ENCODE data around the gene FAM174C. TPM values are rescaled to one million over a fixed set of nuclear protein-coding genes. Genes with fewer than 3 reads are reported as not detected.

The FAM174C gene
- total and polyA plus RNA-seq, 10 of the 15 experiments (the other 5 are each of a cell fraction or from before 2014, with no cell fraction given): 0.89 to 94.6 (median 43.6) TPM

- WGBS (ENCODE audit: insufficient coverage, insufficient replicate concordance, low lambda C conversion rate, missing lambda C conversion rate): 61% methylated on average over 37 of the region's 39 CpGs
- no peak overlapping the region for H3K4me2 ChIP-seq (ENCODE audit: control insufficient read depth, insufficient read depth)
- H3K4me1 ChIP-seq (ENCODE audit: control insufficient read depth, insufficient read depth, low read length): peaks cover 3% of the 10 kb centered on the region; the same call in 1 of the 2 replicates
- no peaks in the 10 kb centered on the region for H3K79me2 ChIP-seq (ENCODE audit: control insufficient read depth, insufficient read depth, low read length)
- FAIRE-seq (no peak), ATAC-seq (no peak), DNase-seq (ENCODE audit: low read depth, low spot score) (no peak)
- ChIA-PET SMC1A (ENCODE audit: uncharacterized antibody, unreplicated experiment) (no interaction called here), CTCF (no interaction called here), RAD21 (ENCODE audit: unreplicated experiment) (no interaction called here), POLR2A (no interaction called here)
- H2AFZ ChIP-seq (ENCODE audit: control insufficient read depth, low read depth, low read length): no peak overlapping the region
- H3K9me3 ChIP-seq (replicated peaks; ENCODE audit: control insufficient read depth, insufficient read depth, low read length): no peaks in the 10 kb centered on the region; the same call in 2 of the 3 replicates
- in situ Hi-C loops (cut with MboI) (no loop called here), intact Hi-C loops (cut with micrococcal nuclease; ENCODE audit: unreplicated experiment) (no loop called here)
- no peak overlapping the region for H3K9ac ChIP-seq (ENCODE audit: control insufficient read depth, insufficient read depth, low read length)
- no peak overlapping the region for H3K4me3 ChIP-seq
- no peaks in the 10 kb centered on the region for H4K20me1 ChIP-seq (ENCODE audit: control insufficient read depth, insufficient read depth)
- no TSS peak for BruUV-seq (replicated peaks)
- H3K27me3 ChIP-seq (replicated peaks in 1 of 2; ENCODE audit: control insufficient read depth in 2 of 2, insufficient read depth in 2 of 2, low read length in 1 of 2): peaks cover 0 to 10% of the 10 kb centered on the region in 2 experiments; a peak in 3 of 4 replicates
- no peak overlapping the region for H3K27ac ChIP-seq (ENCODE audit: control insufficient read depth, insufficient read depth)
- no peaks in the 10 kb centered on the region for H3K36me3 ChIP-seq (ENCODE audit: control insufficient read depth in 2 of 2, insufficient read depth in 2 of 2, low read length in 1 of 2)
- TF ChIP-seq RB1 (IDR thresholded peaks at IDR 0.05; ENCODE audit: borderline replicate concordance) (no peak), SUZ12 (IDR thresholded peaks at IDR 0.05; ENCODE audit: unreplicated experiment) (no peak), SIN3A (IDR thresholded peaks at IDR 0.05; ENCODE audit: low read depth, low read length) (no peak), BACH1 (IDR thresholded peaks at IDR 0.05; ENCODE audit: borderline replicate concordance) (no peak), ATF7 (IDR thresholded peaks at IDR 0.05; ENCODE audit: low read depth) (no peak), USF1 (IDR thresholded peaks at IDR 0.05; ENCODE audit: borderline replicate concordance, extremely low read length, insufficient read depth, low read depth, low read length) (no peak), ZSCAN29 (IDR thresholded peaks at IDR 0.05) (no peak), PBX3 (IDR thresholded peaks at IDR 0.05; ENCODE audit: insufficient replicate concordance, low read depth, low read length) (no peak), SRF (IDR thresholded peaks at IDR 0.05; ENCODE audit: low read depth in 2 of 2, low read length in 2 of 2) (no peak), TCF3 (IDR thresholded peaks at IDR 0.05; ENCODE audit: borderline replicate concordance, insufficient read depth, low read depth, low read length) (no peak), FOS (IDR thresholded peaks at IDR 0.05; ENCODE audit: borderline replicate concordance, extremely low read depth, insufficient read length) (no peak), MTA2 (IDR thresholded peaks at IDR 0.05; ENCODE audit: low read depth) (no peak)
- TF ChIP-seq, protein P1, sequence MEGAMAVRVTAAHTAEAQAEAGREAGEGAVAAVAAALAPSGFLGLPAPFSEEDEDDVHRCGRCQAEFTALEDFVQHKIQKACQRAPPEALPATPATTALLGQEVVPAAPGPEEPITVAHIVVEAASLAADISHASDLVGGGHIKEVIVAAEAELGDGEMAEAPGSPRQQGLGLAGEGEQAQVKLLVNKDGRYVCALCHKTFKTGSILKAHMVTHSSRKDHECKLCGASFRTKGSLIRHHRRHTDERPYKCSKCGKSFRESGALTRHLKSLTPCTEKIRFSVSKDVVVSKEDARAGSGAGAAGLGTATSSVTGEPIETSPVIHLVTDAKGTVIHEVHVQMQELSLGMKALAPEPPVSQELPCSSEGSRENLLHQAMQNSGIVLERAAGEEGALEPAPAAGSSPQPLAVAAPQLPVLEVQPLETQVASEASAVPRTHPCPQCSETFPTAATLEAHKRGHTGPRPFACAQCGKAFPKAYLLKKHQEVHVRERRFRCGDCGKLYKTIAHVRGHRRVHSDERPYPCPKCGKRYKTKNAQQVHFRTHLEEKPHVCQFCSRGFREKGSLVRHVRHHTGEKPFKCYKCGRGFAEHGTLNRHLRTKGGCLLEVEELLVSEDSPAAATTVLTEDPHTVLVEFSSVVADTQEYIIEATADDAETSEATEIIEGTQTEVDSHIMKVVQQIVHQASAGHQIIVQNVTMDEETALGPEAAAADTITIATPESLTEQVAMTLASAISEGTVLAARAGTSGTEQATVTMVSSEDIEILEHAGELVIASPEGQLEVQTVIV (IDR thresholded peaks at IDR 0.05; ENCODE audit: borderline replicate concordance, partially characterized antibody): no peak
- TF ChIP-seq, protein P2, sequence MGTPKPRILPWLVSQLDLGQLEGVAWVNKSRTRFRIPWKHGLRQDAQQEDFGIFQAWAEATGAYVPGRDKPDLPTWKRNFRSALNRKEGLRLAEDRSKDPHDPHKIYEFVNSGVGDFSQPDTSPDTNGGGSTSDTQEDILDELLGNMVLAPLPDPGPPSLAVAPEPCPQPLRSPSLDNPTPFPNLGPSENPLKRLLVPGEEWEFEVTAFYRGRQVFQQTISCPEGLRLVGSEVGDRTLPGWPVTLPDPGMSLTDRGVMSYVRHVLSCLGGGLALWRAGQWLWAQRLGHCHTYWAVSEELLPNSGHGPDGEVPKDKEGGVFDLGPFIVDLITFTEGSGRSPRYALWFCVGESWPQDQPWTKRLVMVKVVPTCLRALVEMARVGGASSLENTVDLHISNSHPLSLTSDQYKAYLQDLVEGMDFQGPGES (IDR thresholded peaks at IDR 0.05): no peak
Measured at GRCh38 chr19:1235625-1236538, 39.4 kb upstream of the FAM174C start.

Measured in GM12878 (cell line).